H9 (cell line): ENCODE results near the gene OR1J4. TPM values are rescaled to one million over a fixed set of nuclear protein-coding genes. Genes with fewer than 3 reads are reported as not detected.

Experiments
- DNase-seq: peaks from one replicate; pipeline ENCODE4 v3.0.0-alpha.2; 2017
- H2AFZ ChIP-seq: one replicate; pipeline ENCODE4 v1.6.1; 2013; ENCODE audit warnings: mild to moderate bottlenecking, low read length, control low read depth, moderate library complexity
- H2AK5ac ChIP-seq: 2 replicates; pipeline ENCODE4 v1.6.1; 2013; ENCODE audit warnings: low read length, control low read depth, mixed read lengths; ENCODE audit not compliant: insufficient read length
- H2BK120ac ChIP-seq: one replicate; pipeline ENCODE4 v1.6.1; 2013; ENCODE audit warnings: low read depth, mild to moderate bottlenecking, low read length, control low read depth, inconsistent platforms; ENCODE audit not compliant: poor library complexity, severe bottlenecking
- H2BK12ac ChIP-seq: 2 replicates; pipeline ENCODE4 v1.6.1; 2013; ENCODE audit warnings: low read length, control low read depth, mixed read lengths, low read depth; ENCODE audit not compliant: insufficient read length
- H2BK15ac ChIP-seq: 2 replicates; pipeline ENCODE4 v1.6.1; 2013; ENCODE audit warnings: low read depth, low read length, control low read depth
- H2BK20ac ChIP-seq: one replicate; pipeline ENCODE4 v1.6.1; 2013; ENCODE audit warnings: low read depth, mild to moderate bottlenecking, low read length, control low read depth, inconsistent platforms; ENCODE audit not compliant: poor library complexity, severe bottlenecking
- H2BK5ac ChIP-seq: 2 replicates; pipeline ENCODE4 v1.6.1; 2013; ENCODE audit warnings: low read length, control low read depth, mixed read lengths; ENCODE audit not compliant: insufficient read length
- H3K14ac ChIP-seq: 2 replicates; pipeline ENCODE4 v1.6.1; 2013; ENCODE audit warnings: low read length, control low read depth; ENCODE audit not compliant: insufficient read depth
- H3K18ac ChIP-seq: 2 replicates; pipeline ENCODE4 v1.6.1; 2013; ENCODE audit warnings: low read depth, mild to moderate bottlenecking, mixed read lengths, low read length, control low read depth; ENCODE audit not compliant: insufficient read length
- H3K23ac ChIP-seq: 2 replicates; pipeline ENCODE4 v1.6.1; 2013; ENCODE audit warnings: low read length, control low read depth, mixed read lengths, low read depth; ENCODE audit not compliant: insufficient read length
- H3K23me2 ChIP-seq: 2 replicates; pipeline ENCODE4 v1.6.1; 2013; ENCODE audit warnings: low read depth, mild to moderate bottlenecking, mixed read lengths, low read length, control low read depth; ENCODE audit not compliant: insufficient read length, poor library complexity, severe bottlenecking
- H3K27ac ChIP-seq: 2 replicates; pipeline ENCODE4 v1.5.1; 2013; ENCODE audit warnings: low read length, control low read depth, mixed read lengths, low read depth; ENCODE audit not compliant: insufficient read length
- H3K27me3 ChIP-seq: 2 replicates; pipeline ENCODE4 v1.6.1; 2013; ENCODE audit warnings: low read length, control low read depth, inconsistent platforms; ENCODE audit not compliant: insufficient read depth
- H3K4ac ChIP-seq: 2 replicates; pipeline ENCODE4 v1.6.1; 2013; ENCODE audit warnings: low read depth, mild to moderate bottlenecking, control low read depth, inconsistent platforms, low read length, moderate library complexity
- H3K4me1 ChIP-seq: 2 replicates; pipeline ENCODE4 v1.6.1; 2013; ENCODE audit warnings: low read length, control low read depth, inconsistent platforms; ENCODE audit not compliant: insufficient read depth
- H3K4me2 ChIP-seq: 2 replicates; pipeline ENCODE4 v1.6.1; 2013; ENCODE audit warnings: low read length, control low read depth, mixed read lengths; ENCODE audit not compliant: insufficient read length, insufficient read depth
- H3K56ac ChIP-seq: 2 replicates; pipeline ENCODE4 v1.6.1; 2013; ENCODE audit warnings: low read depth, mild to moderate bottlenecking, mixed read lengths, low read length, control low read depth; ENCODE audit not compliant: insufficient read length
- H3K79me1 ChIP-seq: 2 replicates; pipeline ENCODE4 v1.6.1; 2013; ENCODE audit warnings: low read depth, mild to moderate bottlenecking, moderate library complexity, low read length, control low read depth, inconsistent platforms; ENCODE audit not compliant: insufficient read depth, poor library complexity, severe bottlenecking
- H3K79me2 ChIP-seq: 2 replicates; pipeline ENCODE4 v1.6.1; 2013; ENCODE audit warnings: low read length, control low read depth, inconsistent platforms; ENCODE audit not compliant: insufficient read depth
- H3K9ac ChIP-seq: 2 replicates; pipeline ENCODE4 v1.6.1; 2013; ENCODE audit warnings: low read length, control low read depth, mixed read lengths; ENCODE audit not compliant: insufficient read length; ENCODE audit errors: extremely low read depth
- H3K9me3 ChIP-seq: one replicate; pipeline ENCODE4 v1.6.1; 2013; ENCODE audit warnings: low read depth, low read length, inconsistent platforms; ENCODE audit not compliant: control insufficient read depth
- H3T11ph ChIP-seq: one replicate; pipeline ENCODE4 v1.6.1; 2013; ENCODE audit warnings: mild to moderate bottlenecking, low read length, control low read depth, inconsistent platforms
- H4K20me1 ChIP-seq: one replicate; pipeline ENCODE4 v1.6.1; 2013; ENCODE audit not compliant: control insufficient read depth, insufficient read length, insufficient read depth
- H4K5ac ChIP-seq: 2 replicates; pipeline ENCODE4 v1.6.1; 2013; ENCODE audit warnings: low read depth, mild to moderate bottlenecking, mixed read lengths, low read length, control low read depth; ENCODE audit not compliant: insufficient read length
- H4K8ac ChIP-seq: replicated peaks from 2 replicates; pipeline ENCODE4 v1.6.1; 2013; ENCODE audit warnings: low read length, control low read depth, mixed read lengths, low read depth; ENCODE audit not compliant: insufficient read length
- H4K91ac ChIP-seq: 2 replicates; pipeline ENCODE4 v1.6.1; 2013; ENCODE audit warnings: low read depth, mild to moderate bottlenecking, moderate library complexity, mixed read lengths, low read length, control low read depth; ENCODE audit not compliant: insufficient read length
- H3K27ac Mint-ChIP-seq, 3 experiments: 2 replicates in 2 of 3; 3 replicates in 1 of 3; pipeline ENCODE4 v1.8.0; 2020 to 2021; ENCODE audit warnings: mixed read lengths in 3 of 3, mild to moderate bottlenecking in 1 of 3, moderate library complexity in 1 of 3
- H3K27me3 Mint-ChIP-seq: 2 replicates; pipeline ENCODE4 v1.8.0; 2021; ENCODE audit warnings: low read depth, mild to moderate bottlenecking, moderate library complexity, mixed read lengths
- H3K36me3 Mint-ChIP-seq, 3 experiments: 2 replicates in 2 of 3; 3 replicates in 1 of 3; pipeline ENCODE4 v1.8.0; 2020 to 2021; ENCODE audit warnings: low read depth in 3 of 3, mixed read lengths in 3 of 3; ENCODE audit not compliant: insufficient read depth in 1 of 3
- H3K4me1 Mint-ChIP-seq, 2 experiments: 2 replicates each; pipeline ENCODE4 v1.8.0; 2020; ENCODE audit warnings: mixed read lengths in 2 of 2
- H3K4me3 Mint-ChIP-seq, 2 experiments: 2 replicates in 1 of 2; 3 replicates in 1 of 2; pipeline ENCODE4 v1.8.0; 2020 to 2021; ENCODE audit warnings: mild to moderate bottlenecking in 2 of 2, mixed read lengths in 2 of 2, moderate library complexity in 1 of 2
- H3K9me3 Mint-ChIP-seq, 2 experiments: 2 replicates in 1 of 2; 3 replicates in 1 of 2; pipeline ENCODE4 v1.8.0; 2020; ENCODE audit warnings: mild to moderate bottlenecking in 2 of 2, mixed read lengths in 2 of 2, moderate library complexity in 1 of 2
- WGBS: extraction: QIAGEN DNeasy Blood & Tissue Kit; methylation state at CpG from one replicate; pipeline ENCODE4 v1.1.7; 2013; ENCODE audit warnings: missing lambda C conversion rate, low lambda C conversion rate, mixed read lengths; ENCODE audit not compliant: insufficient read length; ENCODE audit errors: extremely low coverage; 5-methylcytosine and 5-hydroxymethylcytosine counted together
- total RNA-seq: library from RNA; stranded (reverse); gene quantifications from 2 replicates; pipeline ENCODE4 v1.2.1, GENCODE V29; 2021
- TF ChIP-seq, protein P1 (sequence below): fragments of 200-600 bp; sonication (generic); conservative IDR thresholded peaks from 3 replicates; pipeline ENCODE4 v1.8.0; 2021; ENCODE audit warnings: antibody characterized with exemption, mild to moderate bottlenecking

Gene OR1J4
- total RNA-seq, 1 experiment from 2014 or later, result not detected

GRCh38 chr9:122477346-122477745, 41.6 kb upstream of the OR1J4 start:
- Mint-ChIP-seq H3K27ac (no peak overlapping the region), H3K36me3 (peaks cover 0 to 16% (median 0%) of the 10 kb centered on the region in 3 experiments; a peak in 3 of 7 replicates), H3K9me3 (peaks cover 68 to 95% of the 10 kb centered on the region in 2 experiments), H3K4me1 (no peaks in the 10 kb centered on the region), H3K4me3 (no peak overlapping the region), H3K27me3 (peaks cover 6% of the 10 kb centered on the region; the same call in 1 of the 2 replicates)
- H4K91ac ChIP-seq, result no peak overlapping the region
- no peak overlapping the region for H2BK5ac ChIP-seq
- no peak overlapping the region for H3K18ac ChIP-seq
- no peak overlapping the region for H2AK5ac ChIP-seq
- H2BK15ac ChIP-seq, result no peak overlapping the region
- no peak overlapping the region for H3K4ac ChIP-seq
- no peak overlapping the region for H2BK12ac ChIP-seq
- H3K27ac ChIP-seq, result no peak overlapping the region
- no peak overlapping the region for H3K9ac ChIP-seq
- H3K79me1 ChIP-seq, result no peaks in the 10 kb centered on the region
- no peaks in the 10 kb centered on the region for H3K23me2 ChIP-seq
- no peak overlapping the region for H4K5ac ChIP-seq
- no peaks in the 10 kb centered on the region for H4K20me1 ChIP-seq
- no peak overlapping the region for H3K23ac ChIP-seq
- no peak overlapping the region for H3K56ac ChIP-seq
- H3K4me1 ChIP-seq, result no peaks in the 10 kb centered on the region
- H3T11ph ChIP-seq, result no peak overlapping the region
- TF ChIP-seq, protein P1, sequence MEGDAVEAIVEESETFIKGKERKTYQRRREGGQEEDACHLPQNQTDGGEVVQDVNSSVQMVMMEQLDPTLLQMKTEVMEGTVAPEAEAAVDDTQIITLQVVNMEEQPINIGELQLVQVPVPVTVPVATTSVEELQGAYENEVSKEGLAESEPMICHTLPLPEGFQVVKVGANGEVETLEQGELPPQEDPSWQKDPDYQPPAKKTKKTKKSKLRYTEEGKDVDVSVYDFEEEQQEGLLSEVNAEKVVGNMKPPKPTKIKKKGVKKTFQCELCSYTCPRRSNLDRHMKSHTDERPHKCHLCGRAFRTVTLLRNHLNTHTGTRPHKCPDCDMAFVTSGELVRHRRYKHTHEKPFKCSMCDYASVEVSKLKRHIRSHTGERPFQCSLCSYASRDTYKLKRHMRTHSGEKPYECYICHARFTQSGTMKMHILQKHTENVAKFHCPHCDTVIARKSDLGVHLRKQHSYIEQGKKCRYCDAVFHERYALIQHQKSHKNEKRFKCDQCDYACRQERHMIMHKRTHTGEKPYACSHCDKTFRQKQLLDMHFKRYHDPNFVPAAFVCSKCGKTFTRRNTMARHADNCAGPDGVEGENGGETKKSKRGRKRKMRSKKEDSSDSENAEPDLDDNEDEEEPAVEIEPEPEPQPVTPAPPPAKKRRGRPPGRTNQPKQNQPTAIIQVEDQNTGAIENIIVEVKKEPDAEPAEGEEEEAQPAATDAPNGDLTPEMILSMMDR, result no peak
- H3K79me2 ChIP-seq, result no peaks in the 10 kb centered on the region
- no peak overlapping the region for H2AFZ ChIP-seq
- no peak overlapping the region for H2BK120ac ChIP-seq
- no peak overlapping the region for H4K8ac ChIP-seq
- no CpG with 5 or more reads among the region's 3 CpGs for WGBS
- no peaks in the 10 kb centered on the region for H3K27me3 ChIP-seq
- no peak overlapping the region for H2BK20ac ChIP-seq
- no peak overlapping the region for H3K4me2 ChIP-seq
- no peak for DNase-seq
- H3K14ac ChIP-seq, result no peak overlapping the region
- H3K9me3 ChIP-seq, result peaks cover 31% of the 10 kb centered on the region
